ENCODE results near the gene BRMS1L. TPM values are rescaled to one million over a fixed set of nuclear protein-coding genes. Genes with fewer than 3 reads are reported as not detected.

BRMS1L gene
- total RNA-seq, 2 experiments from 2014 or later, result 5.1 to 5.5 TPM

GRCh38 chr14:35853225-35853624, 27.1 kb downstream of the BRMS1L start:
- Mint-ChIP-seq H3K36me3 (ENCODE audit: low read depth) (peaks cover 11% of the 10 kb centered on the region), H3K27ac (no peak overlapping the region), H3K4me3 (no peak overlapping the region), H3K4me1 (ENCODE audit: low read depth) (no peaks in the 10 kb centered on the region), H3K9me3 (ENCODE audit: insufficient read depth) (peaks cover 5% of the 10 kb centered on the region), H3K27me3 (ENCODE audit: low read depth) (no peaks in the 10 kb centered on the region)
- CTCF ChIA-PET, result interaction anchor here (1.4 kb wide), 1 partner anchor 91 kb away, joined by 3 read pairs; no protein-coding TSS in a partner anchor
- no peak for ATAC-seq
- no peak for DNase-seq
- POLR2A ChIA-PET, result no interaction called here

- H3K27ac Mint-ChIP-seq, result no peak overlapping the region
- CTCF ChIA-PET, result no interaction called here
Observed at GRCh38 chr14:35854696-35855270, 28.6 kb downstream of the BRMS1L start.

GRCh38 chr14:35855876-35856481, 29.8 kb downstream of the BRMS1L start:
- ChIA-PET CTCF (no interaction called here), POLR2A (no interaction called here)
- no peak overlapping the region for H3K27ac Mint-ChIP-seq
- peaks cover 5% of the 10 kb centered on the region for H3K9me3 Mint-ChIP-seq (ENCODE audit: insufficient read depth)
- no peak for ATAC-seq
- peaks cover 10% of the 10 kb centered on the region for H3K36me3 Mint-ChIP-seq (ENCODE audit: low read depth)
- no peaks in the 10 kb centered on the region for H3K27me3 Mint-ChIP-seq (ENCODE audit: low read depth)
- no peak for DNase-seq
- H3K4me3 Mint-ChIP-seq, result no peak overlapping the region
- no peaks in the 10 kb centered on the region for H3K4me1 Mint-ChIP-seq (ENCODE audit: low read depth)

More at GRCh38 chr14:35854696-35855270, 28.6 kb downstream of the BRMS1L start:
- Mint-ChIP-seq H3K36me3 (ENCODE audit: low read depth) (peaks cover 15% of the 10 kb centered on the region), H3K9me3 (ENCODE audit: insufficient read depth) (peaks cover 5% of the 10 kb centered on the region), H3K27me3 (ENCODE audit: low read depth) (no peaks in the 10 kb centered on the region), H3K4me3 (no peak overlapping the region), H3K4me1 (ENCODE audit: low read depth) (no peaks in the 10 kb centered on the region)
- POLR2A ChIA-PET, result no interaction called here
- no peak for ATAC-seq
- DNase-seq, result no peak

- ChIA-PET CTCF (no interaction called here), POLR2A (no interaction called here)
- Mint-ChIP-seq H3K4me3 (no peak overlapping the region), H3K9me3 (ENCODE audit: insufficient read depth) (no peaks in the 10 kb centered on the region), H3K4me1 (ENCODE audit: low read depth) (no peaks in the 10 kb centered on the region), H3K27ac (no peak overlapping the region), H3K27me3 (ENCODE audit: low read depth) (no peaks in the 10 kb centered on the region), H3K36me3 (ENCODE audit: low read depth) (peaks cover 9% of the 10 kb centered on the region)
- ATAC-seq (no peak), DNase-seq (no peak)
Observed at GRCh38 chr14:35858521-35859209, 32.5 kb downstream of the BRMS1L start.

GRCh38 chr14:35861204-35861868, 35.2 kb downstream of the BRMS1L start:
- ChIA-PET POLR2A (no interaction called here), CTCF (interaction anchor here (1.2 kb wide), 1 partner anchor 39 kb away, joined by 3 read pairs; no protein-coding TSS in a partner anchor)
- H3K27ac Mint-ChIP-seq, result no peak overlapping the region
- H3K4me3 Mint-ChIP-seq, result no peak overlapping the region
- no peak for ATAC-seq
- H3K4me1 Mint-ChIP-seq (ENCODE audit: low read depth), result no peaks in the 10 kb centered on the region
- H3K9me3 Mint-ChIP-seq (ENCODE audit: insufficient read depth), result no peaks in the 10 kb centered on the region
- DNase-seq, result no peak
- H3K27me3 Mint-ChIP-seq (ENCODE audit: low read depth), result no peaks in the 10 kb centered on the region
- H3K36me3 Mint-ChIP-seq (ENCODE audit: low read depth), result peaks cover 15% of the 10 kb centered on the region

- CTCF ChIA-PET, result no interaction called here
- DNase-seq (no peak), ATAC-seq (no peak)
- Mint-ChIP-seq H3K36me3 (ENCODE audit: low read depth) (peaks cover 11% of the 10 kb centered on the region), H3K27me3 (ENCODE audit: low read depth) (no peaks in the 10 kb centered on the region), H3K4me1 (ENCODE audit: low read depth) (no peaks in the 10 kb centered on the region), H3K27ac (no peak overlapping the region), H3K9me3 (ENCODE audit: insufficient read depth) (no peaks in the 10 kb centered on the region), H3K4me3 (no peak overlapping the region)
- POLR2A ChIA-PET, result no interaction called here
Observed at GRCh38 chr14:35865611-35866324, 39.6 kb downstream of the BRMS1L start.

GRCh38 chr14:35866595-35867279, 40.6 kb downstream of the BRMS1L start:
- no peak for ATAC-seq
- H3K36me3 Mint-ChIP-seq (ENCODE audit: low read depth), result peaks cover 11% of the 10 kb centered on the region

GRCh38 chr14:35867280-35867629, 41.1 kb downstream of the BRMS1L start:
- no peak for DNase-seq
- Mint-ChIP-seq H3K4me1 (ENCODE audit: low read depth) (no peaks in the 10 kb centered on the region), H3K36me3 (ENCODE audit: low read depth) (peaks cover 11% of the 10 kb centered on the region), H3K27me3 (ENCODE audit: low read depth) (no peaks in the 10 kb centered on the region), H3K4me3 (no peak overlapping the region), H3K9me3 (ENCODE audit: insufficient read depth) (no peaks in the 10 kb centered on the region), H3K27ac (no peak overlapping the region)
- ChIA-PET POLR2A (no interaction called here), CTCF (interaction anchor here (2.1 kb wide), 1 partner anchor 203 kb away, joined by 8 read pairs; no protein-coding TSS in a partner anchor)
- ATAC-seq, result no peak

More at GRCh38 chr14:35866595-35867279, 40.6 kb downstream of the BRMS1L start:
- CTCF ChIA-PET, result interaction anchor here (2.1 kb wide), 1 partner anchor 204 kb away, joined by 8 read pairs; no protein-coding TSS in a partner anchor
- Mint-ChIP-seq H3K4me1 (ENCODE audit: low read depth) (no peaks in the 10 kb centered on the region), H3K9me3 (ENCODE audit: insufficient read depth) (no peaks in the 10 kb centered on the region), H3K27ac (peak overlapping the region; percentile 40), H3K27me3 (ENCODE audit: low read depth) (no peaks in the 10 kb centered on the region), H3K4me3 (no peak overlapping the region)
- no peak for DNase-seq
- POLR2A ChIA-PET, result no interaction called here

- Mint-ChIP-seq H3K9me3 (ENCODE audit: insufficient read depth) (no peaks in the 10 kb centered on the region), H3K4me3 (no peak overlapping the region), H3K4me1 (ENCODE audit: low read depth) (peaks cover 13% of the 10 kb centered on the region), H3K36me3 (ENCODE audit: low read depth) (no peaks in the 10 kb centered on the region), H3K27me3 (ENCODE audit: low read depth) (no peaks in the 10 kb centered on the region), H3K27ac (no peak overlapping the region)
- DNase-seq (no peak), ATAC-seq (no peak)
- ChIA-PET POLR2A (no interaction called here), CTCF (interaction anchor here (1.1 kb wide), 1 partner anchor 194 kb away, joined by 5 read pairs; no protein-coding TSS in a partner anchor)
Observed at GRCh38 chr14:35875296-35875695, 49.2 kb downstream of the BRMS1L start.

- POLR2A ChIA-PET, result no interaction called here
- H3K4me3 Mint-ChIP-seq, result no peak overlapping the region
- no peak for ATAC-seq
- H3K36me3 Mint-ChIP-seq (ENCODE audit: low read depth), result no peaks in the 10 kb centered on the region
- no peak overlapping the region for H3K27ac Mint-ChIP-seq
- no peak for DNase-seq
- H3K9me3 Mint-ChIP-seq (ENCODE audit: insufficient read depth), result no peaks in the 10 kb centered on the region
- H3K27me3 Mint-ChIP-seq (ENCODE audit: low read depth), result no peaks in the 10 kb centered on the region
- peaks cover 13% of the 10 kb centered on the region for H3K4me1 Mint-ChIP-seq (ENCODE audit: low read depth)
- CTCF ChIA-PET, result interaction anchor here (2.1 to 8.2 kb wide), 2 partner anchors 67 to 192 kb away, joined by 11 to 184 read pairs; no protein-coding TSS in a partner anchor
Observed at GRCh38 chr14:35877276-35877675, 51.1 kb downstream of the BRMS1L start.
